Activated T-cell treated with anti-CD3 and anti-CD28 coated beads, Interleukin-2, amount 50 U/mL, for 1 hour (primary cell): ENCODE results near the gene GALNT2.

Experiments used
- DNase-seq: peaks from one replicate; pipeline ENCODE4 v3.0.0-alpha.2; 2020

Gene GALNT2

GRCh38 chr1:230171356-230172015, 104.4 kb downstream of the GALNT2 start:
- no peak for DNase-seq

- no peak for DNase-seq
Observed at GRCh38 chr1:230172016-230172537, 105.0 kb downstream of the GALNT2 start.

GRCh38 chr1:230173187-230173975, 106.3 kb downstream of the GALNT2 start:
- DNase-seq = no peak

- DNase-seq = no peak
Observed at GRCh38 chr1:230174041-230174440, 107.0 kb downstream of the GALNT2 start.

GRCh38 chr1:230174471-230175162, 107.6 kb downstream of the GALNT2 start:
- no peak for DNase-seq

GRCh38 chr1:230175163-230175747, 108.2 kb downstream of the GALNT2 start:
- DNase-seq = no peak

- no peak for DNase-seq
Observed at GRCh38 chr1:230175839-230176238, 108.8 kb downstream of the GALNT2 start.

GRCh38 chr1:230176326-230176725, 109.3 kb downstream of the GALNT2 start:
- DNase-seq = no peak

- no peak for DNase-seq
Observed at GRCh38 chr1:230176871-230177411, 109.9 kb downstream of the GALNT2 start.

- DNase-seq = no peak
Observed at GRCh38 chr1:230179249-230179648, 112.2 kb downstream of the GALNT2 start.

- DNase-seq = no peak
Observed at GRCh38 chr1:230185076-230186001, 118.3 kb downstream of the GALNT2 start.

GRCh38 chr1:230186003-230186863, 119.2 kb downstream of the GALNT2 start:
- no peak for DNase-seq

- DNase-seq = no peak
Observed at GRCh38 chr1:230186874-230187273, 119.8 kb downstream of the GALNT2 start.

GRCh38 chr1:230187290-230187689, 120.3 kb downstream of the GALNT2 start:
- no peak for DNase-seq

GRCh38 chr1:230188826-230189225, 121.8 kb downstream of the GALNT2 start:
- DNase-seq = no peak

GRCh38 chr1:230189341-230189740, 122.3 kb downstream of the GALNT2 start:
- DNase-seq = no peak

- DNase-seq = no peak
Observed at GRCh38 chr1:230189824-230190223, 122.8 kb downstream of the GALNT2 start.

GRCh38 chr1:230191079-230191804, 124.2 kb downstream of the GALNT2 start:
- DNase-seq = no peak

- no peak for DNase-seq
Observed at GRCh38 chr1:230191855-230192254, 124.8 kb downstream of the GALNT2 start.

GRCh38 chr1:230194525-230194924, 127.5 kb downstream of the GALNT2 start:
- no peak for DNase-seq
